Measurements from ENCODE around the gene ELOVL6. TPM values are rescaled to one million over a fixed set of nuclear protein-coding genes. Genes with fewer than 3 reads are reported as not detected.

ELOVL6 gene
- total and polyA plus RNA-seq, 2 donors (not counting 1 experiment from before 2014, with no cell fraction given): 15.0 to 43.4 TPM

GRCh38 chr4:110108422-110108821 lies 90.0 kb downstream of the ELOVL6 start:
- no peak for TF ChIP-seq CTCF (conservative IDR thresholded peaks at IDR 0.05 in 1 of 2, IDR thresholded peaks at IDR 0.05 in 1 of 2; ENCODE audit: low read depth in 1 of 2, low read length in 2 of 2)
- TF ChIP-seq EZH2 (IDR thresholded peaks at IDR 0.05; ENCODE audit: low read length, missing control alignments): no peak
- Histone ChIP-seq H3K4me2 (ENCODE audit: extremely low read depth, insufficient read depth, low read length) (no peak overlapping the region), H3K27me3 (ENCODE audit: control insufficient read depth, insufficient read depth, low read length) (no peaks in the 10 kb centered on the region), H3K79me2 (ENCODE audit: control insufficient read depth, insufficient read depth, low read length) (no peaks in the 10 kb centered on the region), H4K20me1 (ENCODE audit: control insufficient read depth, extremely low read depth, insufficient read depth, low read length) (no peaks in the 10 kb centered on the region), H3K4me1 (ENCODE audit: control insufficient read depth, extremely low read depth, insufficient read depth, low read length) (peaks cover 3% of the 10 kb centered on the region), H3K36me3 (ENCODE audit: control insufficient read depth, insufficient read depth, low read length) (no peaks in the 10 kb centered on the region), H3K4me3 (replicated peaks in 1 of 4; ENCODE audit: control extremely low read depth in 1 of 4, insufficient read depth in 1 of 4, low read depth in 3 of 4, low read length in 4 of 4) (no peak overlapping the region), H2AFZ (ENCODE audit: low read length) (no peak overlapping the region), H3K9me3 (ENCODE audit: control insufficient read depth, insufficient read depth, low read depth, low read length) (no peaks in the 10 kb centered on the region), H3K9ac (ENCODE audit: insufficient read depth, low read length) (no peak overlapping the region), H3K27ac (ENCODE audit: insufficient read depth, low read length) (no peak overlapping the region)
- no peak for DNase-seq (ENCODE audit: low read depth in 2 of 2)

GRCh38 chr4:110107866-110108265 lies 90.5 kb downstream of the ELOVL6 start:
- no peak overlapping the region for H3K4me2 ChIP-seq (ENCODE audit: extremely low read depth, insufficient read depth, low read length)
- DNase-seq (ENCODE audit: low read depth in 2 of 2): no peak

GRCh38 chr4:110106931-110107296 lies 91.5 kb downstream of the ELOVL6 start:
- Histone ChIP-seq H3K4me2 (ENCODE audit: extremely low read depth, insufficient read depth, low read length) (no peak overlapping the region), H3K27me3 (ENCODE audit: control insufficient read depth, insufficient read depth, low read length) (no peaks in the 10 kb centered on the region), H3K36me3 (ENCODE audit: control insufficient read depth, insufficient read depth, low read length) (no peaks in the 10 kb centered on the region), H3K79me2 (ENCODE audit: control insufficient read depth, insufficient read depth, low read length) (no peaks in the 10 kb centered on the region), H3K4me1 (ENCODE audit: control insufficient read depth, extremely low read depth, insufficient read depth, low read length) (peaks cover 3% of the 10 kb centered on the region), H3K9ac (ENCODE audit: insufficient read depth, low read length) (no peak overlapping the region), H3K4me3 (replicated peaks in 1 of 4; ENCODE audit: control extremely low read depth in 1 of 4, insufficient read depth in 1 of 4, low read depth in 3 of 4, low read length in 4 of 4) (peak overlapping the region in 1 of 4 experiments; percentile 19), H3K27ac (ENCODE audit: insufficient read depth, low read length) (no peak overlapping the region), H3K9me3 (ENCODE audit: control insufficient read depth, insufficient read depth, low read depth, low read length) (no peaks in the 10 kb centered on the region), H4K20me1 (ENCODE audit: control insufficient read depth, extremely low read depth, insufficient read depth, low read length) (no peaks in the 10 kb centered on the region), H2AFZ (ENCODE audit: low read length) (no peak overlapping the region)
- DNase-seq (ENCODE audit: low read depth in 2 of 2): peak; percentile 80 to 81
- TF ChIP-seq CTCF (conservative IDR thresholded peaks at IDR 0.05 in 1 of 2, IDR thresholded peaks at IDR 0.05 in 1 of 2; ENCODE audit: low read depth in 1 of 2, low read length in 2 of 2): no peak
- TF ChIP-seq EZH2 (IDR thresholded peaks at IDR 0.05; ENCODE audit: low read length, missing control alignments): no peak

More at GRCh38 chr4:110107866-110108265, 90.5 kb downstream of the ELOVL6 start:
- no peaks in the 10 kb centered on the region for H3K9me3 ChIP-seq (ENCODE audit: control insufficient read depth, insufficient read depth, low read depth, low read length)
- no peak overlapping the region for H3K27ac ChIP-seq (ENCODE audit: insufficient read depth, low read length)
- no peaks in the 10 kb centered on the region for H4K20me1 ChIP-seq (ENCODE audit: control insufficient read depth, extremely low read depth, insufficient read depth, low read length)
- H3K4me3 ChIP-seq (replicated peaks in 1 of 4; ENCODE audit: control extremely low read depth in 1 of 4, insufficient read depth in 1 of 4, low read depth in 3 of 4, low read length in 4 of 4): no peak overlapping the region
- H3K36me3 ChIP-seq (ENCODE audit: control insufficient read depth, insufficient read depth, low read length): no peaks in the 10 kb centered on the region
- H3K9ac ChIP-seq (ENCODE audit: insufficient read depth, low read length): no peak overlapping the region
- no peaks in the 10 kb centered on the region for H3K79me2 ChIP-seq (ENCODE audit: control insufficient read depth, insufficient read depth, low read length)
- no peak for TF ChIP-seq CTCF (conservative IDR thresholded peaks at IDR 0.05 in 1 of 2, IDR thresholded peaks at IDR 0.05 in 1 of 2; ENCODE audit: low read depth in 1 of 2, low read length in 2 of 2)
- TF ChIP-seq EZH2 (IDR thresholded peaks at IDR 0.05; ENCODE audit: low read length, missing control alignments): no peak
- no peak overlapping the region for H2AFZ ChIP-seq (ENCODE audit: low read length)
- H3K27me3 ChIP-seq (ENCODE audit: control insufficient read depth, insufficient read depth, low read length): no peaks in the 10 kb centered on the region
- H3K4me1 ChIP-seq (ENCODE audit: control insufficient read depth, extremely low read depth, insufficient read depth, low read length): peaks cover 3% of the 10 kb centered on the region
